Neutrophil (primary cell): ENCODE measurements around the gene HSDL1.

ENCODE experiments used
- H3K27ac ChIP-seq: fragments of 200-600 bp; sonication (generic); 2 replicates; pipeline ENCODE4 v1.5.1; 2016; ENCODE audit warnings: mild to moderate bottlenecking, moderate library complexity
- H3K27me3 ChIP-seq: fragments of 200-600 bp; sonication (generic); 2 replicates; pipeline ENCODE4 v1.6.0; 2016; ENCODE audit warnings: mild to moderate bottlenecking
- H3K36me3 ChIP-seq: fragments of 200-600 bp; sonication (generic); 2 replicates; pipeline ENCODE4 v1.5.1; 2017
- H3K4me1 ChIP-seq, 2 experiments: fragments of 200-600 bp in 1 of 2; sonication (generic) in 1 of 2; 1 replicate in 1 of 2; 2 replicates in 1 of 2; pipeline versions ENCODE4 v1.5.1 to v1.6.1; 2013 to 2016; ENCODE audit warnings: low read depth in 1 of 2, low read length in 1 of 2, mild to moderate bottlenecking in 1 of 2, moderate library complexity in 1 of 2; ENCODE audit not compliant: control insufficient read depth in 1 of 2, insufficient read depth in 1 of 2
- H3K4me3 ChIP-seq, 2 experiments: fragments of 200-600 bp in 1 of 2; sonication (generic) in 1 of 2; 1 replicate in 1 of 2; 2 replicates in 1 of 2; pipeline ENCODE4 v1.5.1; 2013 to 2016; ENCODE audit warnings: low read depth in 1 of 2, low read length in 1 of 2, mild to moderate bottlenecking in 1 of 2, moderate library complexity in 1 of 2
- H3K9me3 ChIP-seq: fragments of 200-600 bp; sonication (generic); 2 replicates; pipeline ENCODE4 v1.5.1; 2016
- TF ChIP-seq, protein P1 (sequence below): fragments of 200-600 bp; sonication (generic); IDR thresholded peaks from 2 replicates; pipeline ENCODE4 v1.5.1; 2016; ENCODE audit warnings: antibody characterized with exemption

The HSDL1 gene

DNA sequence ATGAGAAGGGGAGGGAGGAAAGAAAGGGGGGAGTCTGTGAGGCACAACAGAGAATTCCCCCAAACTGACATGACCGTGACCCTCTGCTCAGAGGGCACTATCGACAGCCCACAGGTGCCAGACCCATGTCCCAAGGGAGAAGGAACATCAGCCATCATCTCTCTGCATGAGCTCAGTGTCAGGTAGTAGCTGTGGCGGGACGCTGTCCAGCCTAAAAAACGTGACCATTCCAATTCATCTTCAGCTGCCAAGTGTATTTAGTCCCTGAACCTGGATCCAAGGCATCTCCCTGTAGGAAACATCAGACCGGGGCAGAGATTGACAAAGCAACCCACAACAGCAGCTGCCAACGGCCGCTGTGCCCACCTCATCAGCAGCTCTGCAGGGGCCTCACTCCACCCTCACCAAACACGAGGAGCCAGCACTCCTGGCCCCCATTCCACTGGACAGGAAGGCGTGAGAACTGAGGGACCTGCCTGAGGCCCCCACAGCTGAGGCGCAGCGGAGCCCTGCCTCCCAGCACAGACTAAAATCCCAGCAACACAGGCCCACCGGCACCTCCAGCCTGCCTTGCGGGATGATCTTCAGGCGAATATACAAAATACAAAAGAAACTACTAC is 33.3 kb upstream of the HSDL1 start:
- H3K9me3 ChIP-seq, result no peaks in the 10 kb centered on the region
- no peak overlapping the region for H3K4me3 ChIP-seq
- no peaks in the 10 kb centered on the region for H3K27me3 ChIP-seq
- no peak overlapping the region for H3K27ac ChIP-seq
- TF ChIP-seq, protein P1, sequence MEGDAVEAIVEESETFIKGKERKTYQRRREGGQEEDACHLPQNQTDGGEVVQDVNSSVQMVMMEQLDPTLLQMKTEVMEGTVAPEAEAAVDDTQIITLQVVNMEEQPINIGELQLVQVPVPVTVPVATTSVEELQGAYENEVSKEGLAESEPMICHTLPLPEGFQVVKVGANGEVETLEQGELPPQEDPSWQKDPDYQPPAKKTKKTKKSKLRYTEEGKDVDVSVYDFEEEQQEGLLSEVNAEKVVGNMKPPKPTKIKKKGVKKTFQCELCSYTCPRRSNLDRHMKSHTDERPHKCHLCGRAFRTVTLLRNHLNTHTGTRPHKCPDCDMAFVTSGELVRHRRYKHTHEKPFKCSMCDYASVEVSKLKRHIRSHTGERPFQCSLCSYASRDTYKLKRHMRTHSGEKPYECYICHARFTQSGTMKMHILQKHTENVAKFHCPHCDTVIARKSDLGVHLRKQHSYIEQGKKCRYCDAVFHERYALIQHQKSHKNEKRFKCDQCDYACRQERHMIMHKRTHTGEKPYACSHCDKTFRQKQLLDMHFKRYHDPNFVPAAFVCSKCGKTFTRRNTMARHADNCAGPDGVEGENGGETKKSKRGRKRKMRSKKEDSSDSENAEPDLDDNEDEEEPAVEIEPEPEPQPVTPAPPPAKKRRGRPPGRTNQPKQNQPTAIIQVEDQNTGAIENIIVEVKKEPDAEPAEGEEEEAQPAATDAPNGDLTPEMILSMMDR, result no peak
- peaks cover 59% of the 10 kb centered on the region for H3K36me3 ChIP-seq
- peaks cover 14 to 24% of the 10 kb centered on the region in 2 experiments for H3K4me1 ChIP-seq

DNA sequence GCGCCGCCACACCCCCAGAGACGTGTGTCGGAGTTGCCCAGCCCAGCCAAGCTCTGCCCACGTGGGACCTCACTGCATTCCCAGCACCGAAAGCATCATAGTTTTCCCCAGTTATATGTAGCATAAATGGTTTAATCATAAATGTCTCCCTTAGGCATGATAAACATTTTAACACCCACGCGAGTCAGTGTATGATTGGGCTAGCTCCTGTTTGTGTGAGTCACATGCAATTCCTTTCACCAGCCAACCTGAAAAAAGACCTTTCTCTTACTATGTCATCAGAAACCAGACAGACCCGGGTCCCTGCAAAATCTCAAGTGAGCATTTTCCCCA is 32.7 kb upstream of the HSDL1 start:
- Histone ChIP-seq H3K27ac (no peak overlapping the region), H3K27me3 (no peaks in the 10 kb centered on the region), H3K36me3 (peaks cover 54% of the 10 kb centered on the region), H3K9me3 (no peaks in the 10 kb centered on the region), H3K4me1 (peaks cover 14 to 24% of the 10 kb centered on the region in 2 experiments), H3K4me3 (no peak overlapping the region)
- TF ChIP-seq, protein P1, result no peak

DNA sequence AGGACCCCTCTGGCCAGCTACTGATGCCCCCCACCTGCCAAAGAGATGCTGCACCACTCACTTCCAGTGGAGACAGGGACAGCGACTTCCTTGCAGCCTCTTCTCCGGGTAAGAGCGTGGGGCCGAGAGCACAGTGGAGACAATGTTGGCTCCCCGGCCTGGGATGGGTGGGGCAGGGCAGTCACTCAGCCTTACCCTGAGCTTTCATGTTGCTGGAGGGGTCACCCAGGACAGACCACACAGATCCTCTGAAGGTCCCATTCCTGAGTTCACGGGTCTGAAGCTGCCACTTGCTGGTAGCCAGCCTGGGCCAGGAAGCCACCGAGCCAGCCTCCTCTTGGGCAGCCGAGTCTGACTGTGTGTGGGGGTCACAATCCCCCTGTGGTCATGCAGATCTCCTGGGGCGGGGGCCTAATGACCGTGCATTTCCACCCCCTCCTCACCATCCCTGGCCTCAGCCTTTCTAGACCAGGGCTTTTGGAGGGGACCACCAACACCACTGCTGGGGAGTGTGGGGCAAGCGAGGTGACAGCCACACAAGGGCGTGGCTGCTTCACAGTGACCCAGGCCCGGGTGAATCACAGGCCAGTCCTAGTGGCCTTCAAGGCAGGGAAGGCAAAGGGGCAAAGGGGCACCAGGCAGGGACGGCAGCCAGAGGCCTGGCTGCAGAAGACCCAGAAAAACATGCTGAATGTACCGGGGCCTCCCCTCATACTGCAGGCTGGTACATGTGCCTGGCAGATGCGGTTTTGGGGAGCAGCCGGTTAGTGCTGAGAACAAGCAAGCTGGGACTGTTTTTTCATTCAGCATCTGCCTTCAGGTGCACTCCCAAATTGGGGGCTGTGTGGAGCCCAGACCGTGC is 31.4 kb upstream of the HSDL1 start:
- Histone ChIP-seq H3K4me3 (no peak overlapping the region), H3K9me3 (no peaks in the 10 kb centered on the region), H3K27ac (peak overlapping the region; percentile 65), H3K4me1 (peaks cover 14 to 24% of the 10 kb centered on the region in 2 experiments), H3K36me3 (peaks cover 41% of the 10 kb centered on the region), H3K27me3 (no peaks in the 10 kb centered on the region)
- TF ChIP-seq, protein P1, result no peak

DNA sequence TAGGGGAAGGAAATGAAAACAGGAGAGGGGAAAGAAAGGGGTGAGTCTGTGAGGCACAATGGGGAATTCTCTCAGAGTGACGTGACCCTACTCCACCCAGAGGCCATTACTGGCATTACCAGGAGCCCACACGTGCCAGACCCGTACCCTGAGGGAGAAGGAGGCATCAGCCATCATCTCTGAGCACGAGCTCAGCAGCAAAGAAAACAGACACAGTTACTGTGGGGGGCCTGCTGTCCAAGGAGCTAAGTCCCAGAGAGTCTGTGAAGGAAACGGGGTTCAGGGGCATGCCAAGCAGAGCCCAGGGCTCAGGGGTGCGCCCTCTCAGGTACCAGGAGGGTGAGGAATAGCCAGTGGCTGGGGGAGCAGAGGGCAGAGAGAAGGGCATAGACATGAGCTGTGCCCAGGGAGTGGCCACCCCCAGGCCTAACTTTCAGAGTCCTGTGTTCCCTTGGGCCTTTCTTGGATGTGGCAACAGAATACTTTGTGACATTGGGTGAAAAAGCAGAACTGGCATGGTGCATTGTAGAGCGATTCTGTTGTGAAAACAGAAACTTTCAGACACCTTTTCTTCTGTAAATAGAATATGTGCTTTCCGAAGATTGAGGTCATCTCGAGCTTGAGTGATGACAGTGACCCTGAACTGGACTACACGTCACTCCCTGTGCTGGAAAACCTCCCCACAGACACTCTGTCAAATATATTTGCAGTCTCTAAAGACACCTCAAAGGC is 30.5 kb upstream of the HSDL1 start:
- TF ChIP-seq, protein P1, result peak; percentile 78
- Histone ChIP-seq H3K9me3 (no peaks in the 10 kb centered on the region), H3K27ac (peak overlapping the region; percentile 65), H3K4me1 (peaks cover 14 to 24% of the 10 kb centered on the region in 2 experiments), H3K4me3 (no peak overlapping the region), H3K27me3 (no peaks in the 10 kb centered on the region), H3K36me3 (peaks cover 32% of the 10 kb centered on the region)

DNA sequence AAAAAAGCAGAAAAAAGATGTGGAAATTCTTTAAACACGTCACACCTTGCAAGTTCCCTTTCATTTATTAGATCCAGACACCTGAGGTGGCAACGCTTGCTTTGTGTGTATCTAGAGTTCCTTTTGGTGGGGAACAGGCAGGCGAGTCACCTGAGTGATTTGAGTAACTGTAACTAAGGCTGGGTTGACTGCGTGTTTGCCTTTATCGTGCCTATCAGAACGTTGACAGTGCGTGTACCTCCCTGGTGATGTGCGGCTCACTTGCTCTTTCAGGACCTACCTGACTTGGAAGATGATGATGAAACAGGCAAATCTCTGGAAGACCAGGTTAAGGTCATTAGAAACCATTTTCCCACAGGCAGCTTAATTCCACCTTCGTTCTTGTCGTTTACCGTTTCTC is 29.4 kb upstream of the HSDL1 start:
- no peaks in the 10 kb centered on the region for H3K27me3 ChIP-seq
- TF ChIP-seq, protein P1, result no peak
- H3K36me3 ChIP-seq, result peaks cover 21% of the 10 kb centered on the region
- H3K4me3 ChIP-seq, result no peak overlapping the region
- peaks cover 14 to 24% of the 10 kb centered on the region in 2 experiments for H3K4me1 ChIP-seq
- no peaks in the 10 kb centered on the region for H3K9me3 ChIP-seq
- no peak overlapping the region for H3K27ac ChIP-seq
